NB4 (cell line): ENCODE measurements around the gene LCMT2.

Experiments used
- CTCF ChIP-seq: IDR thresholded peaks from one replicate; pipeline ENCODE4 v1.5.1; 2012; ENCODE audit warnings: low read depth, low read length
- POLR2A ChIP-seq: IDR thresholded peaks from 2 replicates; pipeline ENCODE4 v1.6.1; 2011; ENCODE audit warnings: mild to moderate bottlenecking; ENCODE audit not compliant: insufficient read length; ENCODE audit errors: extremely low read depth

DNA sequence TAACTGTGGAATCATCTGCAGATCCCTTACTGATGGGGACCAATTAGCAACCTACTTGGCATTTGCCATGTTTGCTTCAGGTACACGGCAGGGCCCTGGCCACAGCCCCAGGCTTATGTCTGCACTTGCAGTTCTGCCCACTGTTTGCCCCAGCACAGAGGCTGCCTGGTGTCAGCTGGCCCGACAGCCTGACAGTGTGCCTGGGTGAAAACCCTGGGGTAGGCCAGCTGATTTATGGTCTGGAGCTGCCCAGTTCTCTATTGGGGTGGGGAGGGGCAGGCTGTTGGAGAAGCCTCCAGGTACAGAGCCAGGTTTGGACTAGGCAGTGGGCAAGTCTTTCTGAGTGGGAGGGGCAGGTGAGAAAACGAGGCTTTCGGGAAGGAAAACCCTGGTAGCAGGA lies 52.5 kb downstream of the LCMT2 start:
- TF ChIP-seq CTCF (no peak), POLR2A (no peak)
